ENCODE results near the gene WNT5B.

GRCh38 chr12:1633459-1633858 is 4.4 kb downstream of the WNT5B start:
- TF ChIP-seq CTCF (conservative IDR thresholded peaks at IDR 0.05; ENCODE audit: low read length) (no peak), EZH2phosphoT487 (IDR thresholded peaks at IDR 0.05; ENCODE audit: borderline replicate concordance, low read depth, low read length) (no peak)
